ENCODE measurements around the gene CT45A9.
"Not testable (repeated sequence)": the region's sequence is repeated elsewhere in the genome, so short reads cannot be mapped to it uniquely, and the experiment has no call there.

The CT45A9 gene

DNA sequence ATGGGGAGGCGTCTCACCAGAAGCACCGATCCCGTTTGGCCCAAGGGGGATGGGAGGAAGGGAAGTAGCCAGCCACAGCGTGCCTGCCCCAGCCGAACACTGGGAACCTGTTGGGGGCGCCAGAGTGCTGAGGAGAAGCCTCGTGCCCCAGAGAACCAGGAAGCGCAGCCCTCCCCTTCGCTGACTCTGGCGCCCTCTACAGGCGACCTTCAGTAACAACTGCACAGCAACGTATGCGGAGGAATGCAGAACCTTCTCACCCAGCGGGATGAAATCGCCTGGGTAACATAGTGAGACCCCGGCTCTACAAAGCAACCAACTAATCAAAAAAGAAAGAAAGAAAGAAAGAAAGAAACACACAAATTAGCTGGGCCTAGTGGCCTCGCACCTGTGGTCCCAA lies 17.2 kb downstream of the CT45A9 start, which contains the start of gene CT45A8:
TSS of gene CT45A8 (minus strand) at position 101 of the 400 bp plus-strand sequence. CDS start 3,755 bp downstream, outside the sequence.
- H3K36me3 ChIP-seq (ENCODE audit: control insufficient read depth in 5 of 5, insufficient read depth in 5 of 5, low read length in 5 of 5); H3K9ac ChIP-seq (ENCODE audit: low read length in 5 of 5); H3K27ac ChIP-seq (ENCODE audit: low read depth, low read length); H3K4me1 ChIP-seq (ENCODE audit: control insufficient read depth in 5 of 5, insufficient read depth in 5 of 5, low read length in 5 of 5); H3K9me3 ChIP-seq (ENCODE audit: control insufficient read depth in 5 of 5, low read length in 5 of 5); H3K4me3 ChIP-seq (ENCODE audit: low read depth in 1 of 5, low read length in 5 of 5); H3K27me3 ChIP-seq (ENCODE audit: control insufficient read depth in 5 of 5, insufficient read depth in 4 of 5, low read length in 5 of 5): not testable (repeated sequence)

DNA sequence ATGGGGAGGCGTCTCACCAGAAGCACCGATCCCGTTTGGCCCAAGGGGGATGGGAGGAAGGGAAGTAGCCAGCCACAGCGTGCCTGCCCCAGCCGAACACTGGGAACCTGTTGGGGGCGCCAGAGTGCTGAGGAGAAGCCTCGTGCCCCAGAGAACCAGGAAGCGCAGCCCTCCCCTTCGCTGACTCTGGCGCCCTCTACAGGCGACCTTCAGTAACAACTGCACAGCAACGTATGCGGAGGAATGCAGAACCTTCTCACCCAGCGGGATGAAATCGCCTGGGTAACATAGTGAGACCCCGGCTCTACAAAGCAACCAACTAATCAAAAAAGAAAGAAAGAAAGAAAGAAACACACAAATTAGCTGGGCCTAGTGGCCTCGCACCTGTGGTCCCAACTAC lies 34.4 kb downstream of the CT45A9 start, which contains the start of gene CT45A7:
TSS of gene CT45A7 (minus strand) at position 101 of the 400 bp plus-strand sequence. CDS start 3,747 bp downstream, outside the sequence.
- H3K27me3 ChIP-seq (ENCODE audit: control insufficient read depth in 5 of 5, insufficient read depth in 4 of 5, low read length in 5 of 5); H3K9ac ChIP-seq (ENCODE audit: low read length in 5 of 5); H3K36me3 ChIP-seq (ENCODE audit: control insufficient read depth in 5 of 5, insufficient read depth in 5 of 5, low read length in 5 of 5); H3K4me3 ChIP-seq (ENCODE audit: low read depth in 1 of 5, low read length in 5 of 5); H3K4me1 ChIP-seq (ENCODE audit: control insufficient read depth in 5 of 5, insufficient read depth in 5 of 5, low read length in 5 of 5); H3K27ac ChIP-seq (ENCODE audit: low read depth, low read length); H3K9me3 ChIP-seq (ENCODE audit: control insufficient read depth in 5 of 5, low read length in 5 of 5): not testable (repeated sequence)

DNA sequence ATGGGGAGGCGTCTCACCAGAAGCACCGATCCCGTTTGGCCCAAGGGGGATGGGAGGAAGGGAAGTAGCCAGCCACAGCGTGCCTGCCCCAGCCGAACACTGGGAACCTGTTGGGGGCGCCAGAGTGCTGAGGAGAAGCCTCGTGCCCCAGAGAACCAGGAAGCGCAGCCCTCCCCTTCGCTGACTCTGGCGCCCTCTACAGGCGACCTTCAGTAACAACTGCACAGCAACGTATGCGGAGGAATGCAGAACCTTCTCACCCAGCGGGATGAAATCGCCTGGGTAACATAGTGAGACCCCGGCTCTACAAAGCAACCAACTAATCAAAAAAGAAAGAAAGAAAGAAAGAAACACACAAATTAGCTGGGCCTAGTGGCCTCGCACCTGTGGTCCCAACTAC lies 51.7 kb downstream of the CT45A9 start, which contains the start of gene CT45A2:
TSS of gene CT45A2 (minus strand) at position 101 of the 400 bp plus-strand sequence. CDS start 3,747 bp downstream, outside the sequence.
- H3K27me3 ChIP-seq (ENCODE audit: control insufficient read depth in 5 of 5, insufficient read depth in 4 of 5, low read length in 5 of 5); H3K4me3 ChIP-seq (ENCODE audit: low read depth in 1 of 5, low read length in 5 of 5); H3K9me3 ChIP-seq (ENCODE audit: control insufficient read depth in 5 of 5, low read length in 5 of 5); H3K9ac ChIP-seq (ENCODE audit: low read length in 5 of 5); H3K27ac ChIP-seq (ENCODE audit: low read depth, low read length); H3K36me3 ChIP-seq (ENCODE audit: control insufficient read depth in 5 of 5, insufficient read depth in 5 of 5, low read length in 5 of 5); H3K4me1 ChIP-seq (ENCODE audit: control insufficient read depth in 5 of 5, insufficient read depth in 5 of 5, low read length in 5 of 5): not testable (repeated sequence)

Data from subcutaneous abdominal adipose tissue (tissue), 5 donors.